ENCODE data around the gene ATP11A. TPM values are rescaled to one million over a fixed set of nuclear protein-coding genes. Genes with fewer than 3 reads are reported as not detected.

The ATP11A gene
- total and polyA plus RNA-seq, 2 donors (not counting 3 experiments of a cell fraction or from before 2014, with no cell fraction given): 16.5 to 88.1 TPM

- POLR2A ChIA-PET: no interaction called here
- intact Hi-C loops (cut with micrococcal nuclease) (no loop called here), dilution Hi-C loops (cut with MboI; ENCODE audit: extremely low pct_ligation_motif_present, low sequenced_read_pairs) (no loop called here)
- FAIRE-seq (no peak), DNase-seq (ENCODE audit: low read depth, low spot score) (no peak)
- H3K4me3 ChIP-seq (replicated peaks in 1 of 3; ENCODE audit: insufficient read depth in 1 of 3, low read depth in 1 of 3, low read length in 3 of 3): no peak overlapping the region
- no peak overlapping the region for H3K9ac ChIP-seq (replicated peaks; ENCODE audit: extremely low read depth, insufficient read depth, low read length)
- no TSS peak for BruUV-seq (replicated peaks)
- no peak overlapping the region for H3K27ac ChIP-seq (ENCODE audit: insufficient read depth, low read depth, low read length)
- TF ChIP-seq JUN (IDR thresholded peaks at IDR 0.05; ENCODE audit: borderline replicate concordance, insufficient read depth, insufficient read length, low read depth): no peak
- no peak for TF ChIP-seq POLR2A (IDR thresholded peaks at IDR 0.05; ENCODE audit: low read depth, low read length)
- TF ChIP-seq, protein P1, sequence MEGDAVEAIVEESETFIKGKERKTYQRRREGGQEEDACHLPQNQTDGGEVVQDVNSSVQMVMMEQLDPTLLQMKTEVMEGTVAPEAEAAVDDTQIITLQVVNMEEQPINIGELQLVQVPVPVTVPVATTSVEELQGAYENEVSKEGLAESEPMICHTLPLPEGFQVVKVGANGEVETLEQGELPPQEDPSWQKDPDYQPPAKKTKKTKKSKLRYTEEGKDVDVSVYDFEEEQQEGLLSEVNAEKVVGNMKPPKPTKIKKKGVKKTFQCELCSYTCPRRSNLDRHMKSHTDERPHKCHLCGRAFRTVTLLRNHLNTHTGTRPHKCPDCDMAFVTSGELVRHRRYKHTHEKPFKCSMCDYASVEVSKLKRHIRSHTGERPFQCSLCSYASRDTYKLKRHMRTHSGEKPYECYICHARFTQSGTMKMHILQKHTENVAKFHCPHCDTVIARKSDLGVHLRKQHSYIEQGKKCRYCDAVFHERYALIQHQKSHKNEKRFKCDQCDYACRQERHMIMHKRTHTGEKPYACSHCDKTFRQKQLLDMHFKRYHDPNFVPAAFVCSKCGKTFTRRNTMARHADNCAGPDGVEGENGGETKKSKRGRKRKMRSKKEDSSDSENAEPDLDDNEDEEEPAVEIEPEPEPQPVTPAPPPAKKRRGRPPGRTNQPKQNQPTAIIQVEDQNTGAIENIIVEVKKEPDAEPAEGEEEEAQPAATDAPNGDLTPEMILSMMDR (IDR thresholded peaks at IDR 0.05; ENCODE audit: extremely low read depth in 1 of 2, insufficient read depth in 1 of 2, low read depth in 1 of 2, low read length in 2 of 2): no peak
- no peak for TF ChIP-seq MYC (IDR thresholded peaks at IDR 0.05; ENCODE audit: low read depth, low read length)
- TF ChIP-seq GATA2 (IDR thresholded peaks at IDR 0.05; ENCODE audit: insufficient read depth, insufficient read length, low read depth, low read length): no peak
- no peak for TF ChIP-seq FOS (IDR thresholded peaks at IDR 0.05; ENCODE audit: borderline replicate concordance, insufficient read depth, low read length)
- no peak for TF ChIP-seq POLR2AphosphoS5 (IDR thresholded peaks at IDR 0.05; ENCODE audit: insufficient read depth, low read depth, low read length)
- no peak for TF ChIP-seq EZH2 (IDR thresholded peaks at IDR 0.05; ENCODE audit: borderline replicate concordance, low read depth, low read length, severe bottlenecking)
- TF ChIP-seq, protein P2, sequence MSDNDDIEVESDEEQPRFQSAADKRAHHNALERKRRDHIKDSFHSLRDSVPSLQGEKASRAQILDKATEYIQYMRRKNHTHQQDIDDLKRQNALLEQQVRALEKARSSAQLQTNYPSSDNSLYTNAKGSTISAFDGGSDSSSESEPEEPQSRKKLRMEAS (IDR thresholded peaks at IDR 0.05; ENCODE audit: insufficient read depth, insufficient read length): no peak
- CTCF ChIA-PET: no interaction called here
- H3K36me3 ChIP-seq (ENCODE audit: control insufficient read depth in 2 of 2, extremely low read depth in 1 of 2, insufficient read depth in 2 of 2, low read length in 2 of 2): no peaks in the 10 kb centered on the region
- H3K9me1 ChIP-seq (replicated peaks; ENCODE audit: control insufficient read depth, extremely low read depth, insufficient read depth, low read length): no peaks in the 10 kb centered on the region
- no peaks in the 10 kb centered on the region for H3K79me2 ChIP-seq (ENCODE audit: control insufficient read depth, insufficient read depth, low read length)
- no peaks in the 10 kb centered on the region for H3K9me3 ChIP-seq (replicated peaks; ENCODE audit: control insufficient read depth, insufficient read depth, low read length)
- no peak overlapping the region for H2AFZ ChIP-seq (ENCODE audit: low read depth, low read length)
- H3K4me1 ChIP-seq (ENCODE audit: control insufficient read depth, extremely low read depth, insufficient read depth, low read length): peaks cover 5% of the 10 kb centered on the region
- no peak overlapping the region for H3K4me2 ChIP-seq (ENCODE audit: insufficient read depth, low read length)
- no peaks in the 10 kb centered on the region for H4K20me1 ChIP-seq (replicated peaks; ENCODE audit: control insufficient read depth, extremely low read depth, insufficient read depth, low read length)
- peaks cover 14 to 20% of the 10 kb centered on the region in 2 experiments for H3K27me3 ChIP-seq (ENCODE audit: control insufficient read depth in 2 of 2, insufficient read depth in 2 of 2, low read length in 2 of 2)
Measured at GRCh38 chr13:112934078-112934477, 244.2 kb downstream of the ATP11A start.

Other genes starting within 250 kb of the ATP11A start
- 44.0 and 47.7 TPM in 2 replicates for gene TUBGCP3, start 101.9 kb upstream of the ATP11A start, total RNA-seq
- gene TUBGCP3, start 101.9 kb upstream of the ATP11A start, polyA plus RNA-seq: 35.8 and 36.4 TPM in 2 replicates

All from endothelial cell of umbilical vein (primary cell).